ENCODE measurements around the gene FXYD7.
"Not testable (repeated sequence)": the region's sequence is repeated elsewhere in the genome, so short reads cannot be mapped to it uniquely, and the experiment has no call there.

The FXYD7 gene

GRCh38 chr19:35103614-35104013, 39.4 kb upstream of the FXYD7 start:
- H3K27ac ChIP-seq (ENCODE audit: low read depth, low read length); H3K4me1 ChIP-seq (ENCODE audit: insufficient read depth, low read length); H3K36me3 ChIP-seq (ENCODE audit: insufficient read depth, low read length); H3K9ac ChIP-seq (ENCODE audit: low read depth, low read length); H3K4me3 ChIP-seq (ENCODE audit: low read length); H3K9me3 ChIP-seq (ENCODE audit: insufficient read depth, low read depth, low read length); H3K27me3 ChIP-seq (ENCODE audit: insufficient read depth, low read length): not testable (repeated sequence)
- 87% methylated on average over 10 of the region's 10 CpGs for WGBS

- H3K4me1 ChIP-seq (ENCODE audit: insufficient read depth, low read length): no peaks in the 10 kb centered on the region
- H3K4me3 ChIP-seq (ENCODE audit: low read length): no peak overlapping the region
- 91% methylated on average over 11 of the region's 11 CpGs for WGBS
- H3K27ac ChIP-seq (ENCODE audit: low read depth, low read length): no peak overlapping the region
- no peak overlapping the region for H3K9ac ChIP-seq (ENCODE audit: low read depth, low read length)
- H3K27me3 ChIP-seq (ENCODE audit: insufficient read depth, low read length): no peaks in the 10 kb centered on the region
- no peaks in the 10 kb centered on the region for H3K9me3 ChIP-seq (ENCODE audit: insufficient read depth, low read depth, low read length)
- no peaks in the 10 kb centered on the region for H3K36me3 ChIP-seq (ENCODE audit: insufficient read depth, low read length)
Measured at GRCh38 chr19:35104361-35104760, 38.7 kb upstream of the FXYD7 start.

- Histone ChIP-seq H3K36me3 (ENCODE audit: insufficient read depth, low read length) (no peaks in the 10 kb centered on the region), H3K27me3 (ENCODE audit: insufficient read depth, low read length) (no peaks in the 10 kb centered on the region), H3K9ac (ENCODE audit: low read depth, low read length) (no peak overlapping the region), H3K4me1 (ENCODE audit: insufficient read depth, low read length) (no peaks in the 10 kb centered on the region), H3K4me3 (ENCODE audit: low read length) (no peak overlapping the region), H3K27ac (ENCODE audit: low read depth, low read length) (no peak overlapping the region), H3K9me3 (ENCODE audit: insufficient read depth, low read depth, low read length) (no peaks in the 10 kb centered on the region)
- WGBS: 94% methylated on average over 6 of the region's 6 CpGs
Measured at GRCh38 chr19:35105047-35105410, 38.0 kb upstream of the FXYD7 start.

- no peaks in the 10 kb centered on the region for H3K9me3 ChIP-seq (ENCODE audit: insufficient read depth, low read depth, low read length)
- no peak overlapping the region for H3K9ac ChIP-seq (ENCODE audit: low read depth, low read length)
- no peaks in the 10 kb centered on the region for H3K36me3 ChIP-seq (ENCODE audit: insufficient read depth, low read length)
- no peaks in the 10 kb centered on the region for H3K27me3 ChIP-seq (ENCODE audit: insufficient read depth, low read length)
- H3K4me1 ChIP-seq (ENCODE audit: insufficient read depth, low read length): peaks cover 1% of the 10 kb centered on the region; the same call in 1 of the 2 replicates
- no peak overlapping the region for H3K27ac ChIP-seq (ENCODE audit: low read depth, low read length)
- no peak overlapping the region for H3K4me3 ChIP-seq (ENCODE audit: low read length)
- WGBS: 90% methylated on average over 30 of the region's 30 CpGs
Measured at GRCh38 chr19:35105411-35106290, 37.4 kb upstream of the FXYD7 start.

- Histone ChIP-seq H3K9me3 (ENCODE audit: insufficient read depth, low read depth, low read length) (no peaks in the 10 kb centered on the region), H3K4me3 (ENCODE audit: low read length) (no peak overlapping the region), H3K27me3 (ENCODE audit: insufficient read depth, low read length) (no peaks in the 10 kb centered on the region), H3K27ac (ENCODE audit: low read depth, low read length) (no peak overlapping the region), H3K36me3 (ENCODE audit: insufficient read depth, low read length) (no peaks in the 10 kb centered on the region), H3K4me1 (ENCODE audit: insufficient read depth, low read length) (peaks cover 5% of the 10 kb centered on the region; the same call in 1 of the 2 replicates), H3K9ac (ENCODE audit: low read depth, low read length) (no peak overlapping the region)
- WGBS: 94% methylated on average over 9 of the region's 9 CpGs
Measured at GRCh38 chr19:35106291-35106583, 36.8 kb upstream of the FXYD7 start.

- Histone ChIP-seq H3K4me3 (ENCODE audit: low read length) (no peak overlapping the region), H3K9ac (ENCODE audit: low read depth, low read length) (no peak overlapping the region), H3K4me1 (ENCODE audit: insufficient read depth, low read length) (peaks cover 5% of the 10 kb centered on the region; the same call in 1 of the 2 replicates), H3K27me3 (ENCODE audit: insufficient read depth, low read length) (no peaks in the 10 kb centered on the region), H3K27ac (ENCODE audit: low read depth, low read length) (no peak overlapping the region), H3K9me3 (ENCODE audit: insufficient read depth, low read depth, low read length) (no peaks in the 10 kb centered on the region), H3K36me3 (ENCODE audit: insufficient read depth, low read length) (no peaks in the 10 kb centered on the region)
- WGBS: 93% methylated on average over 1 of the region's 2 CpGs
Measured at GRCh38 chr19:35106898-35107541, 36.0 kb upstream of the FXYD7 start.

GRCh38 chr19:35107545-35107944, 35.5 kb upstream of the FXYD7 start:
- Histone ChIP-seq H3K9ac (ENCODE audit: low read depth, low read length) (no peak overlapping the region), H3K27me3 (ENCODE audit: insufficient read depth, low read length) (no peaks in the 10 kb centered on the region), H3K36me3 (ENCODE audit: insufficient read depth, low read length) (no peaks in the 10 kb centered on the region), H3K9me3 (ENCODE audit: insufficient read depth, low read depth, low read length) (no peaks in the 10 kb centered on the region), H3K27ac (ENCODE audit: low read depth, low read length) (no peak overlapping the region), H3K4me1 (ENCODE audit: insufficient read depth, low read length) (peaks cover 5% of the 10 kb centered on the region; the same call in 1 of the 2 replicates), H3K4me3 (ENCODE audit: low read length) (no peak overlapping the region)
- WGBS: 54% methylated on average over 5 of the region's 5 CpGs

- H3K27me3 ChIP-seq (ENCODE audit: insufficient read depth, low read length): no peaks in the 10 kb centered on the region
Measured at GRCh38 chr19:35108730-35109129, 34.3 kb upstream of the FXYD7 start.

GRCh38 chr19:35109395-35110112, 33.5 kb upstream of the FXYD7 start:
- Histone ChIP-seq H3K36me3 (ENCODE audit: insufficient read depth, low read length) (no peaks in the 10 kb centered on the region), H3K27ac (ENCODE audit: low read depth, low read length) (no peak overlapping the region), H3K27me3 (ENCODE audit: insufficient read depth, low read length) (no peaks in the 10 kb centered on the region), H3K9ac (ENCODE audit: low read depth, low read length) (0 out of 2 replicates have a peak overlapping the region, but pooled peaks have one; percentile 26), H3K4me3 (ENCODE audit: low read length) (no peak overlapping the region), H3K9me3 (ENCODE audit: insufficient read depth, low read depth, low read length) (no peaks in the 10 kb centered on the region), H3K4me1 (ENCODE audit: insufficient read depth, low read length) (peaks cover 9% of the 10 kb centered on the region)
- WGBS: 90% methylated on average over 22 of the region's 22 CpGs

More at GRCh38 chr19:35108730-35109129, 34.3 kb upstream of the FXYD7 start:
- no peak overlapping the region for H3K9ac ChIP-seq (ENCODE audit: low read depth, low read length)
- no peak overlapping the region for H3K27ac ChIP-seq (ENCODE audit: low read depth, low read length)
- no peak overlapping the region for H3K4me3 ChIP-seq (ENCODE audit: low read length)
- no peaks in the 10 kb centered on the region for H3K36me3 ChIP-seq (ENCODE audit: insufficient read depth, low read length)
- WGBS: 82% methylated on average over 11 of the region's 11 CpGs
- H3K9me3 ChIP-seq (ENCODE audit: insufficient read depth, low read depth, low read length): no peaks in the 10 kb centered on the region
- peaks cover 5% of the 10 kb centered on the region; the same call in 1 of the 2 replicates for H3K4me1 ChIP-seq (ENCODE audit: insufficient read depth, low read length)

- Histone ChIP-seq H3K27ac (ENCODE audit: low read depth, low read length) (no peak overlapping the region), H3K9ac (ENCODE audit: low read depth, low read length) (no peak overlapping the region)
Measured at GRCh38 chr19:35110974-35111373, 32.1 kb upstream of the FXYD7 start.

More at GRCh38 chr19:35110974-35111373, 32.1 kb upstream of the FXYD7 start:
- WGBS: 73% methylated on average over 5 of the region's 9 CpGs
- no peaks in the 10 kb centered on the region for H3K36me3 ChIP-seq (ENCODE audit: insufficient read depth, low read length)
- H3K4me1 ChIP-seq (ENCODE audit: insufficient read depth, low read length): peaks cover 9% of the 10 kb centered on the region
- no peaks in the 10 kb centered on the region for H3K27me3 ChIP-seq (ENCODE audit: insufficient read depth, low read length)
- no peak overlapping the region for H3K4me3 ChIP-seq (ENCODE audit: low read length)
- no peaks in the 10 kb centered on the region for H3K9me3 ChIP-seq (ENCODE audit: insufficient read depth, low read depth, low read length)
